Panc1 (cell line): Measurements from ENCODE around the gene GPLD1.

Source experiments
- CTCF ChIP-seq: fragments of 450-650 bp; IDR thresholded peaks from 2 replicates; pipeline ENCODE4 v1.5.1; 2017; ENCODE audit warnings: mild to moderate bottlenecking
- POLR2AphosphoS5 ChIP-seq: IDR thresholded peaks from 2 replicates; pipeline ENCODE4 v1.6.1; 2012; ENCODE audit warnings: mild to moderate bottlenecking, low read depth, low read length, moderate library complexity
- SIN3A ChIP-seq: IDR thresholded peaks from 2 replicates; pipeline ENCODE4 v1.6.1; 2012; ENCODE audit warnings: low read depth, mild to moderate bottlenecking, low read length, moderate library complexity, borderline replicate concordance; ENCODE audit not compliant: insufficient read depth
- TCF7L2 ChIP-seq: IDR thresholded peaks from 2 replicates; pipeline ENCODE4 v1.6.1; 2011; ENCODE audit warnings: mild to moderate bottlenecking, low read depth, low read length, inconsistent platforms
- TF ChIP-seq, protein P1 (sequence below), 2 experiments: IDR thresholded peaks; 2 replicates each; pipeline ENCODE4 v1.6.1; 2011 to 2012; ENCODE audit warnings: low read depth in 2 of 2, control low read depth in 1 of 2, low read length in 1 of 2, mild to moderate bottlenecking in 1 of 2, moderate library complexity in 1 of 2; ENCODE audit not compliant: insufficient read depth in 1 of 2

DNA sequence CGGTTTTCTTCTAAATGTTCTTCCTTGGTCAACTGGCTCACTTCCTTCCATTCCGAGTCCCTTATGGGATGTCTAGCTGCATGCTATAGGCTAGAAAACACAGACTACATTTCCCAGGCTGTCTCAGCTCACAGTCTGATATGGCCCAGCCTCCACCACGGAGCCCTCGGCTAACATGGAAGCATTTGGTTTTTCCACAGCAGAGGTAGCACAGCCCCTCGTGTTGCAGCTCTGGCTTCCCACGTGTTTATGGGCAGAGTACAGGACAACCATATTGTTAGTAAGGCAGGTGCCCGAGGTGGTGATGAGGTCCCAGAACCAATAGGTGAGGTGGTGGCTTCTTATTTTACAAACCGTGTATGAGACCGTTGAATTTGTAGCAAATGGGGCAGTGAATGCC, 8.7 kb downstream of the GPLD1 start:
- no peak for TF ChIP-seq CTCF
- no peak for TF ChIP-seq SIN3A
- TF ChIP-seq POLR2AphosphoS5 = no peak
- TF ChIP-seq TCF7L2 = no peak
- TF ChIP-seq, protein P1, sequence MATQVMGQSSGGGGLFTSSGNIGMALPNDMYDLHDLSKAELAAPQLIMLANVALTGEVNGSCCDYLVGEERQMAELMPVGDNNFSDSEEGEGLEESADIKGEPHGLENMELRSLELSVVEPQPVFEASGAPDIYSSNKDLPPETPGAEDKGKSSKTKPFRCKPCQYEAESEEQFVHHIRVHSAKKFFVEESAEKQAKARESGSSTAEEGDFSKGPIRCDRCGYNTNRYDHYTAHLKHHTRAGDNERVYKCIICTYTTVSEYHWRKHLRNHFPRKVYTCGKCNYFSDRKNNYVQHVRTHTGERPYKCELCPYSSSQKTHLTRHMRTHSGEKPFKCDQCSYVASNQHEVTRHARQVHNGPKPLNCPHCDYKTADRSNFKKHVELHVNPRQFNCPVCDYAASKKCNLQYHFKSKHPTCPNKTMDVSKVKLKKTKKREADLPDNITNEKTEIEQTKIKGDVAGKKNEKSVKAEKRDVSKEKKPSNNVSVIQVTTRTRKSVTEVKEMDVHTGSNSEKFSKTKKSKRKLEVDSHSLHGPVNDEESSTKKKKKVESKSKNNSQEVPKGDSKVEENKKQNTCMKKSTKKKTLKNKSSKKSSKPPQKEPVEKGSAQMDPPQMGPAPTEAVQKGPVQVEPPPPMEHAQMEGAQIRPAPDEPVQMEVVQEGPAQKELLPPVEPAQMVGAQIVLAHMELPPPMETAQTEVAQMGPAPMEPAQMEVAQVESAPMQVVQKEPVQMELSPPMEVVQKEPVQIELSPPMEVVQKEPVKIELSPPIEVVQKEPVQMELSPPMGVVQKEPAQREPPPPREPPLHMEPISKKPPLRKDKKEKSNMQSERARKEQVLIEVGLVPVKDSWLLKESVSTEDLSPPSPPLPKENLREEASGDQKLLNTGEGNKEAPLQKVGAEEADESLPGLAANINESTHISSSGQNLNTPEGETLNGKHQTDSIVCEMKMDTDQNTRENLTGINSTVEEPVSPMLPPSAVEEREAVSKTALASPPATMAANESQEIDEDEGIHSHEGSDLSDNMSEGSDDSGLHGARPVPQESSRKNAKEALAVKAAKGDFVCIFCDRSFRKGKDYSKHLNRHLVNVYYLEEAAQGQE (IDR thresholded peaks at IDR 0.05; ENCODE audit: insufficient read depth in 1 of 2, low read depth in 2 of 2, low read length in 1 of 2) = no peak
